ENCODE results near the gene SGPP2.
A peak's percentile ranks its signal among the peaks of the same experiment; 100 is the strongest.

The SGPP2 gene

DNA sequence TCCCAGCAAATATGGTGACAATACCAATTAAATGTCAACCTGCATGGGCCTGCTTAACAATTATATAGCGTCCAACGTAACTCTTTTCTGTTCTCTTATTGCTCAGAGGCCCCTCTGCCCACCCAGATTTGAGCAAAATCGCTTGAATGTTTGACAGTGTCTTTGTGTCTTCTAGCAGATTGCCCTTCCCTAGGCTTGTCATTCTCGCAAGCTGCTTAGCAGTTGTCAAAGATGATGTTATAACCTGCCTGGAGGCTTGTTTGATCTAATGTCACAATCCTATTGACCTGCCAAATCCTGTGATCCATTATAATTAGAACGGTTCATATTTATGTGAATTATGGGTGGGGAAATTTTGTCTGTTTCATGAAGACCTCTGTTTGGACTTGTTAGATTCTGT, 122.7 kb downstream of the SGPP2 start:
- DNase-seq (ENCODE audit: low read depth) = no peak
- no peak for TF ChIP-seq CTCF (conservative IDR thresholded peaks at IDR 0.05; ENCODE audit: control insufficient read depth, insufficient read depth, low read depth, low read length)

GRCh38 chr2:222548992-222549391, 124.6 kb downstream of the SGPP2 start:
- no peak overlapping the region for H3K4me3 ChIP-seq (ENCODE audit: control insufficient read depth, low read depth, low read length)
- no peak for TF ChIP-seq CTCF (conservative IDR thresholded peaks at IDR 0.05; ENCODE audit: control insufficient read depth, insufficient read depth, low read depth, low read length)
- DNase-seq (ENCODE audit: low read depth) = no peak

More for the DNA sequence above, 122.7 kb downstream of the SGPP2 start:
- H3K4me3 ChIP-seq (ENCODE audit: control insufficient read depth, low read depth, low read length) = no peak overlapping the region

- no peak for TF ChIP-seq CTCF (conservative IDR thresholded peaks at IDR 0.05; ENCODE audit: control insufficient read depth, insufficient read depth, low read depth, low read length)
These were observed 130.2 kb downstream of the SGPP2 start for GRCh38 chr2:222554517-222554916.

GRCh38 chr2:222561151-222561550, 136.8 kb downstream of the SGPP2 start:
- TF ChIP-seq CTCF (conservative IDR thresholded peaks at IDR 0.05; ENCODE audit: control insufficient read depth, insufficient read depth, low read depth, low read length) = no peak
- no peak overlapping the region for H3K4me3 ChIP-seq (ENCODE audit: control insufficient read depth, low read depth, low read length)

More at GRCh38 chr2:222554517-222554916, 130.2 kb downstream of the SGPP2 start:
- DNase-seq (ENCODE audit: low read depth) = no peak
- no peak overlapping the region for H3K4me3 ChIP-seq (ENCODE audit: control insufficient read depth, low read depth, low read length)

GRCh38 chr2:222561817-222562645, 137.7 kb downstream of the SGPP2 start:
- peak; percentile 66 for TF ChIP-seq CTCF (conservative IDR thresholded peaks at IDR 0.05; ENCODE audit: control insufficient read depth, insufficient read depth, low read depth, low read length)
- DNase-seq (ENCODE audit: low read depth) = peak; percentile 54

More at GRCh38 chr2:222561151-222561550, 136.8 kb downstream of the SGPP2 start:
- no peak for DNase-seq (ENCODE audit: low read depth)

DNA sequence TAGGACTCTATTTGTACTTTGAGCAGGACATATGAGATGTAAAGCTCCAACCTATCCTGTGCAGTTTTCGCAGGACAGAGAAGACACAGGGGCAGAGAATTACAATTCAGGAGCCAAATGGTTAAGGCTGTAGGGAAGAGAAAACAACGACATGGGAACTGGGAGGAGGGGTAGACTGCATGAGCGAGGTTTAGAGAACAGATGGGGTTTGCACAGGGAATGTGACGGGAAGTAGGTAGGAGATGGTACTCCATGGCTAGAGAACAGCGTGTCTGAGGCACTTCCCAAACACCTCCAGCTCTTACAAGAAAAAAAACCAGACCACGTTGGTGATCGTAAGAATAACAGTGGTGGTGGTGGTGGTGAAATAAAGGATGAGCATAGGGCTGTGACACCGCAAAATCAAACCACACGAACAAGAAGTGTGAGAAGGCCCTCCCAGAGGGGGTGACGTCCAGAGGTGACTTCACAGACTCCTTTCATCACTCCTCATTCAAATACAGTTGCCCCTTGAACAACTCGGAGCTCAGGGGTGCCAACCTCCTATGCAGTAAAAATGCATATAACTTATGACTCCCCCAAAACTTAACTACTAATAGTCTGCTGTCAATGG, 138.9 kb downstream of the SGPP2 start:
- H3K4me3 ChIP-seq (ENCODE audit: control insufficient read depth, low read depth, low read length) = no peak overlapping the region
- TF ChIP-seq CTCF (conservative IDR thresholded peaks at IDR 0.05; ENCODE audit: control insufficient read depth, insufficient read depth, low read depth, low read length) = no peak
- DNase-seq (ENCODE audit: low read depth) = no peak

More at GRCh38 chr2:222561817-222562645, 137.7 kb downstream of the SGPP2 start:
- no peak overlapping the region for H3K4me3 ChIP-seq (ENCODE audit: control insufficient read depth, low read depth, low read length)

Data from fibroblast of mammary gland (primary cell).